ENCODE results near the gene EMX2.
"Not testable (repeated sequence)": the region's sequence is repeated elsewhere in the genome, so short reads cannot be mapped to it uniquely, and the experiment has no call there.

Gene EMX2

GRCh38 chr10:117560942-117561341 is 18.4 kb downstream of the EMX2 start:
- DNase-seq (ENCODE audit: low read depth), result no peak

- no peak for DNase-seq (ENCODE audit: low read depth)
Measured at GRCh38 chr10:117562220-117562619, 19.7 kb downstream of the EMX2 start.

- no peak for DNase-seq (ENCODE audit: low read depth)
Measured at GRCh38 chr10:117562896-117563737, 20.6 kb downstream of the EMX2 start.

GRCh38 chr10:117563780-117564179 is 21.2 kb downstream of the EMX2 start:
- DNase-seq (ENCODE audit: low read depth), result no peak

- no peak for DNase-seq (ENCODE audit: low read depth)
Measured at GRCh38 chr10:117565068-117565467, 22.5 kb downstream of the EMX2 start.

- DNase-seq (ENCODE audit: low read depth), result no peak
Measured at GRCh38 chr10:117568334-117568733, 25.8 kb downstream of the EMX2 start.

GRCh38 chr10:117569610-117570390 is 27.3 kb downstream of the EMX2 start:
- DNase-seq (ENCODE audit: low read depth), result no peak

GRCh38 chr10:117570880-117571279 is 28.3 kb downstream of the EMX2 start:
- DNase-seq (ENCODE audit: low read depth), result no peak

- no peak for DNase-seq (ENCODE audit: low read depth)
Measured at GRCh38 chr10:117574498-117575146, 32.1 kb downstream of the EMX2 start.

- no peak for DNase-seq (ENCODE audit: low read depth)
Measured at GRCh38 chr10:117578490-117578889, 35.9 kb downstream of the EMX2 start.

GRCh38 chr10:117578999-117579590 is 36.5 kb downstream of the EMX2 start:
- DNase-seq (ENCODE audit: low read depth), result no peak

GRCh38 chr10:117581961-117582360 is 39.4 kb downstream of the EMX2 start:
- no peak for DNase-seq (ENCODE audit: low read depth)

- DNase-seq (ENCODE audit: low read depth), result not testable (repeated sequence)
Measured at GRCh38 chr10:117584831-117585230, 42.3 kb downstream of the EMX2 start.

GRCh38 chr10:117587036-117587435 is 44.5 kb downstream of the EMX2 start:
- no peak for DNase-seq (ENCODE audit: low read depth)

- no peak for DNase-seq (ENCODE audit: low read depth)
Measured at GRCh38 chr10:117590101-117590875, 47.7 kb downstream of the EMX2 start.

- DNase-seq (ENCODE audit: low read depth), result no peak
Measured at GRCh38 chr10:117591043-117591442, 48.5 kb downstream of the EMX2 start.

- no peak for DNase-seq (ENCODE audit: low read depth)
Measured at GRCh38 chr10:117594722-117595121, 52.2 kb downstream of the EMX2 start.

- DNase-seq (ENCODE audit: low read depth), result no peak
Measured at GRCh38 chr10:117596706-117597105, 54.2 kb downstream of the EMX2 start.

GRCh38 chr10:117597216-117597615 is 54.7 kb downstream of the EMX2 start:
- DNase-seq (ENCODE audit: low read depth), result no peak
